A172 (cell line): ENCODE results near the gene DDOST. TPM values are rescaled to one million over a fixed set of nuclear protein-coding genes. Genes with fewer than 3 reads are reported as not detected.

Experiments
- DNase-seq: peaks from one replicate; pipeline ENCODE4 v3.0.0-alpha.2; 2015; ENCODE audit warnings: low spot score
- total RNA-seq: library from RNA; depleted of rRNA; stranded (reverse); fragments of >200 nt; shearing (Covaris generic); gene quantifications from 2 replicates; pipeline ENCODE4 v1.2.3, GENCODE V29; 2014; rRNA removed

The DDOST gene
- total RNA-seq: 211 and 238 TPM in 2 replicates

GRCh38 chr1:20661207-20662109 lies at the start of gene DDOST:
DDOST (minus strand) TSS chr1:20661369; CDS start chr1:20661350, 19 bp downstream.
- DNase-seq: peak; percentile 91

GRCh38 chr1:20710469-20711284 lies 49.5 kb upstream of the DDOST start:
- no peak for DNase-seq

- no peak for DNase-seq
These were observed 48.7 kb upstream of the DDOST start for GRCh38 chr1:20709868-20710267.

GRCh38 chr1:20708891-20709290 lies 47.7 kb upstream of the DDOST start:
- no peak for DNase-seq

- DNase-seq: no peak
These were observed 46.9 kb upstream of the DDOST start for GRCh38 chr1:20708057-20708456.

- no peak for DNase-seq
These were observed 45.7 kb upstream of the DDOST start for GRCh38 chr1:20706841-20707240.

GRCh38 chr1:20705203-20705755 lies 44.1 kb upstream of the DDOST start:
- no peak for DNase-seq

GRCh38 chr1:20704390-20705202 lies 43.4 kb upstream of the DDOST start:
- no peak for DNase-seq

- no peak for DNase-seq
These were observed 42.1 kb upstream of the DDOST start for GRCh38 chr1:20703124-20703756.

- no peak for DNase-seq
These were observed 41.2 kb upstream of the DDOST start for GRCh38 chr1:20702416-20702815.

GRCh38 chr1:20701847-20702246 lies 40.7 kb upstream of the DDOST start:
- no peak for DNase-seq

- no peak for DNase-seq
These were observed 40.3 kb upstream of the DDOST start for GRCh38 chr1:20701446-20701845.

- DNase-seq: no peak
These were observed 39.6 kb upstream of the DDOST start for GRCh38 chr1:20700636-20701215.

- no peak for DNase-seq
These were observed 38.4 kb upstream of the DDOST start for GRCh38 chr1:20699558-20699957.

GRCh38 chr1:20698195-20698910 lies 37.2 kb upstream of the DDOST start:
- peak; percentile 62 for DNase-seq

- DNase-seq: no peak
These were observed 36.4 kb upstream of the DDOST start for GRCh38 chr1:20697563-20697962.

GRCh38 chr1:20696397-20697333 lies 35.5 kb upstream of the DDOST start:
- DNase-seq: peak; percentile 83

- no peak for DNase-seq
These were observed 34.3 kb upstream of the DDOST start for GRCh38 chr1:20695515-20695914.

- no peak for DNase-seq
These were observed 32.5 kb upstream of the DDOST start for GRCh38 chr1:20693623-20694022.
